ENCODE results near the gene FICD. TPM values are rescaled to one million over a fixed set of nuclear protein-coding genes. Genes with fewer than 3 reads are reported as not detected.

FICD gene
- total and polyA plus RNA-seq, 9 of the 15 experiments (the other 6 are each of a cell fraction or from before 2014, with no cell fraction given) = 0.88 to 4.5 (median 1.9) TPM

DNA sequence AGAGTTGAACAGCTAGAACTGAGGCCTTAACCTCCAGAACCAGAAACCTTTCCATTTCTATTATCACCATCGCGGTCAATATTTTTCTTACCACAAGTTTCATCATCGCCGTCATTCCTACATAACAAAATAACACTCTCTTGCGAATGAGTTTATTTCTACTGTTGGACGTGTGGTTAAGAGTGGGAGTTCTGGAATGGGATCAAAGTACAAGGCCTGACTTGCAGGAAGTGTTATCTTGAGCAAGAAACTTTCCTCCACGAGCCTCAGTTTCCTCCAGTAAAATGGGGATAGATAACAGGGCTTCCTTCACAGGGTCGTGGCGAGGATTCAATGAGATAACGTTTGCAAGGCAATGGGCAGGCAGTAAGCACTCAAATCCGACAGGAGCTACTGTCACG is 45.2 kb downstream of the FICD start (continued):
- TF ChIP-seq, protein P1, sequence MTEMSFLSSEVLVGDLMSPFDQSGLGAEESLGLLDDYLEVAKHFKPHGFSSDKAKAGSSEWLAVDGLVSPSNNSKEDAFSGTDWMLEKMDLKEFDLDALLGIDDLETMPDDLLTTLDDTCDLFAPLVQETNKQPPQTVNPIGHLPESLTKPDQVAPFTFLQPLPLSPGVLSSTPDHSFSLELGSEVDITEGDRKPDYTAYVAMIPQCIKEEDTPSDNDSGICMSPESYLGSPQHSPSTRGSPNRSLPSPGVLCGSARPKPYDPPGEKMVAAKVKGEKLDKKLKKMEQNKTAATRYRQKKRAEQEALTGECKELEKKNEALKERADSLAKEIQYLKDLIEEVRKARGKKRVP (CRISPR knock-in tag; IDR thresholded peaks at IDR 0.05) = 0 out of 2 replicates have a peak, but pooled peaks have one; percentile 34
- TF ChIP-seq, protein P2, sequence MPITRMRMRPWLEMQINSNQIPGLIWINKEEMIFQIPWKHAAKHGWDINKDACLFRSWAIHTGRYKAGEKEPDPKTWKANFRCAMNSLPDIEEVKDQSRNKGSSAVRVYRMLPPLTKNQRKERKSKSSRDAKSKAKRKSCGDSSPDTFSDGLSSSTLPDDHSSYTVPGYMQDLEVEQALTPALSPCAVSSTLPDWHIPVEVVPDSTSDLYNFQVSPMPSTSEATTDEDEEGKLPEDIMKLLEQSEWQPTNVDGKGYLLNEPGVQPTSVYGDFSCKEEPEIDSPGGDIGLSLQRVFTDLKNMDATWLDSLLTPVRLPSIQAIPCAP (CRISPR knock-in tag; IDR thresholded peaks at IDR 0.05; ENCODE audit: borderline replicate concordance) = no peak
- TF ChIP-seq, protein P3, sequence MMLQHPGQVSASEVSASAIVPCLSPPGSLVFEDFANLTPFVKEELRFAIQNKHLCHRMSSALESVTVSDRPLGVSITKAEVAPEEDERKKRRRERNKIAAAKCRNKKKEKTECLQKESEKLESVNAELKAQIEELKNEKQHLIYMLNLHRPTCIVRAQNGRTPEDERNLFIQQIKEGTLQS (IDR thresholded peaks at IDR 0.05) = peak; percentile 82
- TF ChIP-seq, protein P3 (CRISPR knock-in tag; conservative IDR thresholded peaks at IDR 0.05) = no peak
- TF ChIP-seq JUNB (CRISPR knock-in tag; conservative IDR thresholded peaks at IDR 0.05) (no peak), SIN3B (IDR thresholded peaks at IDR 0.05; ENCODE audit: low read depth) (0 out of 2 replicates have a peak, but pooled peaks have one; percentile 3), ZNF766 (CRISPR knock-in tag; conservative IDR thresholded peaks at IDR 0.05) (0 out of 2 replicates have a peak, but pooled peaks have one; percentile 49), LEF1 (IDR thresholded peaks at IDR 0.05) (peak; percentile 53; the same call in 1 of the 2 replicates)

All from K562 (cell line).